ENCODE results near the gene AR.

- TF ChIP-seq CTCF (optimal IDR thresholded peaks at IDR 0.05 in 1 of 3, IDR thresholded peaks at IDR 0.05 in 1 of 3, conservative IDR thresholded peaks at IDR 0.05 in 1 of 3; ENCODE audit: extremely low read depth in 1 of 3, insufficient read depth in 2 of 3, low read length in 3 of 3) (no peak), EZH2 (IDR thresholded peaks at IDR 0.05; ENCODE audit: low read length) (no peak)
Measured at GRCh38 chrX:67596839-67597790, 53.3 kb downstream of the AR start.
